IMR-90 (cell line): ENCODE data around the gene KRTAP2-1.
"Not testable (repeated sequence)": the region's sequence is repeated elsewhere in the genome, so short reads cannot be mapped to it uniquely, and the experiment has no call there.

Experiments
- POLR2A ChIP-seq: IDR thresholded peaks from 2 replicates; pipeline ENCODE4 v1.6.1; 2012; ENCODE audit warnings: mild to moderate bottlenecking, low read depth, low read length
- RCOR1 ChIP-seq: IDR thresholded peaks from 2 replicates; pipeline ENCODE4 v1.6.1; 2012; ENCODE audit warnings: mild to moderate bottlenecking, low read length, improper control_type of control experiment; ENCODE audit not compliant: insufficient replicate concordance
- TF ChIP-seq, protein P1 (sequence below): conservative IDR thresholded peaks from 2 replicates; pipeline ENCODE4 v1.5.1; 2012; ENCODE audit warnings: mild to moderate bottlenecking, low read depth, low read length, improper control_type of control experiment

DNA sequence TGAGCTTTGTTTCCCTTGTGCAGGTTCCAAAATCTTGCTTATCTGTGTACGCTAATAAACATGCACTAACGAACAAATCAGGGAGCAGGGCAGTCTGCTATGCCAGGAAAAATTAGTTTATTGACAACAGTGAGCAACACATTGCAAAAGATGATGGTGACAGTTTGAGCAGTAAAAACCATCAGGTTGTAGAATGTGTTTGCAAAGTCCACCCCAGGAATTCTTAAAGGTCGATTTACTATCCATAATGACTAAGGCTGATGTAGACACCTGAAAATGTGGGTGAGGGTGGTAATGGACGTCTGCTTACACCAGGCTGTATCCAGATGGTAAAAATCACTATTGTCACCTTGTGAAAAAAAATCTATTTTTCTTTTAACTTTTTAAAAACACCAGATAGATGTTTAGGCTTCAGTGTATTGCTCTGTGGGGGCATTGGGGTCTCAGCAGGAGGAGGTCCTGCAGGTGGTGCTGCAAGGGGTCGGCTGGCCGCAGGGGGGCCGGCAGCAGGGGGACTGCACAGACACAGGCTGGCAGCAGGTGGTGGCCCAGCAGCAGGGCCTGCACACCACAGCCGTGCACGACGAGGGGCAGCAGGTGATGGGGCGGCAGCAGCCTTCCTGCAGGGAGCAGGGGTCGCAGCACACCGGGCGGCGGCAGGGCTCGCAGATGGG lies 18.0 kb upstream of the KRTAP2-1 start:
- TF ChIP-seq, protein P1, sequence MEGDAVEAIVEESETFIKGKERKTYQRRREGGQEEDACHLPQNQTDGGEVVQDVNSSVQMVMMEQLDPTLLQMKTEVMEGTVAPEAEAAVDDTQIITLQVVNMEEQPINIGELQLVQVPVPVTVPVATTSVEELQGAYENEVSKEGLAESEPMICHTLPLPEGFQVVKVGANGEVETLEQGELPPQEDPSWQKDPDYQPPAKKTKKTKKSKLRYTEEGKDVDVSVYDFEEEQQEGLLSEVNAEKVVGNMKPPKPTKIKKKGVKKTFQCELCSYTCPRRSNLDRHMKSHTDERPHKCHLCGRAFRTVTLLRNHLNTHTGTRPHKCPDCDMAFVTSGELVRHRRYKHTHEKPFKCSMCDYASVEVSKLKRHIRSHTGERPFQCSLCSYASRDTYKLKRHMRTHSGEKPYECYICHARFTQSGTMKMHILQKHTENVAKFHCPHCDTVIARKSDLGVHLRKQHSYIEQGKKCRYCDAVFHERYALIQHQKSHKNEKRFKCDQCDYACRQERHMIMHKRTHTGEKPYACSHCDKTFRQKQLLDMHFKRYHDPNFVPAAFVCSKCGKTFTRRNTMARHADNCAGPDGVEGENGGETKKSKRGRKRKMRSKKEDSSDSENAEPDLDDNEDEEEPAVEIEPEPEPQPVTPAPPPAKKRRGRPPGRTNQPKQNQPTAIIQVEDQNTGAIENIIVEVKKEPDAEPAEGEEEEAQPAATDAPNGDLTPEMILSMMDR: not testable (repeated sequence)
- not testable (repeated sequence) for TF ChIP-seq RCOR1, POLR2A
